Esophagus muscularis mucosa (tissue), 4 donors: ENCODE data around the gene KRT77. TPM values are rescaled to one million over a fixed set of nuclear protein-coding genes. Genes with fewer than 3 reads are reported as not detected.

ENCODE experiments used
- DNase-seq: peaks from one replicate; pipeline ENCODE4 v3.0.0-alpha.2; 2017; ENCODE audit errors: extremely low spot score
- H3K27ac ChIP-seq, 4 donors: fragments of 200-600 bp; sonication (generic); replicated peaks in 1 of 4; 1 replicate in 3 of 4; 2 replicates in 1 of 4; pipeline ENCODE4 v1.5.1; 2016 to 2019; ENCODE audit warnings: mild to moderate bottlenecking in 1 of 4
- H3K27me3 ChIP-seq, 4 donors: fragments of 200-600 bp; sonication (generic); one replicate each; pipeline versions ENCODE4 v1.5.1 to v1.6.0; 2016 to 2019
- H3K36me3 ChIP-seq, 4 donors: fragments of 200-600 bp; sonication (generic); one replicate each; pipeline ENCODE4 v1.5.1; 2016 to 2019
- H3K4me1 ChIP-seq, 4 donors: fragments of 200-600 bp; sonication (generic); one replicate each; pipeline ENCODE4 v1.5.1; 2016 to 2019
- H3K4me3 ChIP-seq, 4 donors: fragments of 200-600 bp; sonication (generic); 1 replicate in 2 of 4; 2 replicates in 2 of 4; pipeline ENCODE4 v1.5.1; 2016 to 2019; ENCODE audit warnings: mild to moderate bottlenecking in 4 of 4, moderate library complexity in 1 of 4
- H3K9me3 ChIP-seq, 4 donors: fragments of 200-600 bp; sonication (generic); 1 replicate in 3 of 4; 2 replicates in 1 of 4; pipeline ENCODE4 v1.5.1; 2016 to 2019
- EP300 ChIP-seq: sonication (generic); formaldehyde crosslinking; IDR thresholded peaks from one replicate; pipeline ENCODE4 v1.6.1; 2017; ENCODE audit warnings: antibody characterized with exemption
- POLR2A ChIP-seq: fragments of 450-650 bp; IDR thresholded peaks from one replicate; pipeline ENCODE4 v1.6.1; 2017; ENCODE audit warnings: antibody characterized with exemption, moderate library complexity, mild to moderate bottlenecking, low read depth
- POLR2AphosphoS5 ChIP-seq, 2 donors: sonication (generic); formaldehyde crosslinking; IDR thresholded peaks; one replicate each; pipeline ENCODE4 v1.6.1; 2017; ENCODE audit warnings: antibody characterized with exemption in 2 of 2
- WGBS: methylation state at CpG from one replicate; pipeline ENCODE4 v1.1.5; 2018; 5-methylcytosine and 5-hydroxymethylcytosine counted together
- intact Hi-C: fragments of 100-400 bp; cut with DNase I; formaldehyde crosslinking; loops from one replicate; pipeline ENCODE4 v1.15.1; 2023
- total RNA-seq, 4 donors: library from RNA; depleted of rRNA; stranded (reverse); fragments of >200 nt; gene quantifications; one replicate each; pipeline versions ENCODE4 v1.1.0 to v1.2.1, GENCODE V29; 2016
- TF ChIP-seq, protein P1 (sequence below), 3 experiments: fragments of 200-600 bp in 2 of 3; fragments of 450-650 bp in 1 of 3; sonication (generic) in 2 of 3; IDR thresholded peaks; one replicate each; pipeline ENCODE4 v1.5.1; 2017 to 2019; ENCODE audit warnings: antibody characterized with exemption in 3 of 3, mild to moderate bottlenecking in 2 of 3, moderate library complexity in 1 of 3

Gene KRT77
- total RNA-seq, 4 donors from 2014 or later: not detected

DNA sequence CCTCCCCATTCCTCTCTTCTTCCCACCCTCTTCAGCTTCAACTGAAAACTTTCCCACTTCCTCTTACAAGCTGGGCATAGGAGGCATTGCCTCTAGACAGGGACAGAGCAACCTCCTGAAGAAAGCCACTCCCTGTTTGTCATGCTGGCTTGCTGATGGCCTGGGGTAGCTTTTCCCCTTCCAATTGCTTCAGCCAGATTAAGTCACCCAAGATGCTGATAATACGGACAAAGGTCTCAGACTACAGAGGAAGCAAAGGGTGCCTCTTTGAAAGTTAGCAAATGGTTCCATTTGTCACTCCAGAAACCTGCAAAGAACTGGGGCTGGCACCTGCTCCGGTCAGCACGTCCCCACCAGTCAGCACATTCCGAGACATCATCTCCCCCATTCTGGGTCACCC, 57.3 kb downstream of the KRT77 start:
- Histone ChIP-seq H3K36me3 (no peaks in the 10 kb centered on the region), H3K4me1 (no peaks in the 10 kb centered on the region), H3K9me3 (no peaks in the 10 kb centered on the region), H3K27me3 (peaks cover 0 to 15% (median 0%) of the 10 kb centered on the region in 4 donors), H3K4me3 (no peak overlapping the region), H3K27ac (no peak overlapping the region)
- DNase-seq: peak; percentile 57
- intact Hi-C loops: no loop called here
- TF ChIP-seq POLR2AphosphoS5 (IDR thresholded peaks at IDR 0.05) (no peak), POLR2A (no peak), EP300 (no peak)
- TF ChIP-seq, protein P1, sequence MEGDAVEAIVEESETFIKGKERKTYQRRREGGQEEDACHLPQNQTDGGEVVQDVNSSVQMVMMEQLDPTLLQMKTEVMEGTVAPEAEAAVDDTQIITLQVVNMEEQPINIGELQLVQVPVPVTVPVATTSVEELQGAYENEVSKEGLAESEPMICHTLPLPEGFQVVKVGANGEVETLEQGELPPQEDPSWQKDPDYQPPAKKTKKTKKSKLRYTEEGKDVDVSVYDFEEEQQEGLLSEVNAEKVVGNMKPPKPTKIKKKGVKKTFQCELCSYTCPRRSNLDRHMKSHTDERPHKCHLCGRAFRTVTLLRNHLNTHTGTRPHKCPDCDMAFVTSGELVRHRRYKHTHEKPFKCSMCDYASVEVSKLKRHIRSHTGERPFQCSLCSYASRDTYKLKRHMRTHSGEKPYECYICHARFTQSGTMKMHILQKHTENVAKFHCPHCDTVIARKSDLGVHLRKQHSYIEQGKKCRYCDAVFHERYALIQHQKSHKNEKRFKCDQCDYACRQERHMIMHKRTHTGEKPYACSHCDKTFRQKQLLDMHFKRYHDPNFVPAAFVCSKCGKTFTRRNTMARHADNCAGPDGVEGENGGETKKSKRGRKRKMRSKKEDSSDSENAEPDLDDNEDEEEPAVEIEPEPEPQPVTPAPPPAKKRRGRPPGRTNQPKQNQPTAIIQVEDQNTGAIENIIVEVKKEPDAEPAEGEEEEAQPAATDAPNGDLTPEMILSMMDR (IDR thresholded peaks at IDR 0.05): no peak
- 74% methylated on average over 4 of the region's 4 CpGs for WGBS

DNA sequence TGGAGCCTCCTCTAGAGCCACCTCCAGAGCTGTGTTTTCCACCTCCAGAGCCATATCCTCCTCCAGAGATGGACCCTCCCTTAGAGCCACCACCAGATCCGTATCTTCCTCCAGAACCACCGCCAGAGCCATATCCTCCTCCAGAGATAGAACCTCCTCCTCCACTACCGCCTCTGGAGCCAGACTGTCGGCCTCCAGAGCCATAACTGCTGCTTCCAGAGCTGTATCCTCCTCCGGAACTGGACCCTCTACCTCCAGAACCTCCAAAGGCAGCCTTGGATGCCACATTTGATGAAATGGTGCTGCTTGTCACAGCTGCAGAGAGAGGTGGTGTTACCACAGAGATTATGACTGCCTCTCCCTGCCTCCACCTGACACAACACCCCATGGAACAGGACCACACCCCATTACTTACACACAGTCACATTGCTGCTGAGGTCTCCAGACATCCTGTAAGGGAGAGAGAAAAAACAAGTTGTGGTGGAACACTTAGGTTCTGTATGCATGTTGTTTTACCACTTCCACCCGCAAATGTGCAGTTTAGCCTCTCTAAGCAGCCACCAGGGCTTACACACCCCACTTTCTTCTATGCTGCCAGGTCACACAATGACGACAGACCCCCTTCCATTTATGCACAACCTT, 58.1 kb downstream of the KRT77 start:
- Histone ChIP-seq H3K9me3 (no peaks in the 10 kb centered on the region), H3K36me3 (no peaks in the 10 kb centered on the region), H3K27me3 (peaks cover 0 to 15% (median 0%) of the 10 kb centered on the region in 4 donors), H3K4me3 (no peak overlapping the region), H3K27ac (no peak overlapping the region), H3K4me1 (no peaks in the 10 kb centered on the region)
- no peak for TF ChIP-seq POLR2A
- TF ChIP-seq POLR2AphosphoS5 (IDR thresholded peaks at IDR 0.05): no peak
- TF ChIP-seq, protein P1 (IDR thresholded peaks at IDR 0.05): no peak
- no peak for TF ChIP-seq EP300
- WGBS: 85% methylated on average over 6 of the region's 7 CpGs
- intact Hi-C loops: no loop called here
- peak; percentile 77 for DNase-seq

DNA sequence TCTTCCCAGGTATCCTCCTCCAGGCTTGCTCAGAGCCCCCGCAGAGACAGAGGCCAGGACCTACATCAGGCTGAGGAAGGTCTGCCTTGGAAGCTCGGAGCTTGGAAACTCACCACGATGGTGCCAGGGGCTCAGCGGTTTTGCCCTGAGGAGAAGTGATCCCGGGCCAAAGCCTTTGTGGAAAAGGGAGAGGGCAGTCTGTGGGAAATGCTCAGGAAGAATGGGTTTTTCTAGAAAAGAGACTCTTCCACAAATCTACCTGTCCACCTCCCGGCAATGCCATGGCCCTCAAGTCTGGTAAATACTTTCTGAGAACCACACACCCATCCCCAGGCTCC, 59.3 kb downstream of the KRT77 start:
- Histone ChIP-seq H3K4me1 (no peaks in the 10 kb centered on the region), H3K9me3 (no peaks in the 10 kb centered on the region), H3K4me3 (no peak overlapping the region), H3K27ac (no peak overlapping the region), H3K36me3 (no peaks in the 10 kb centered on the region), H3K27me3 (peaks cover 0 to 15% (median 0%) of the 10 kb centered on the region in 4 donors)
- DNase-seq: peak; percentile 42
- TF ChIP-seq EP300 (no peak), POLR2AphosphoS5 (IDR thresholded peaks at IDR 0.05) (no peak), POLR2A (no peak)
- TF ChIP-seq, protein P1 (IDR thresholded peaks at IDR 0.05): no peak
- 83% methylated on average over 6 of the region's 6 CpGs for WGBS
- intact Hi-C loops: no loop called here

DNA sequence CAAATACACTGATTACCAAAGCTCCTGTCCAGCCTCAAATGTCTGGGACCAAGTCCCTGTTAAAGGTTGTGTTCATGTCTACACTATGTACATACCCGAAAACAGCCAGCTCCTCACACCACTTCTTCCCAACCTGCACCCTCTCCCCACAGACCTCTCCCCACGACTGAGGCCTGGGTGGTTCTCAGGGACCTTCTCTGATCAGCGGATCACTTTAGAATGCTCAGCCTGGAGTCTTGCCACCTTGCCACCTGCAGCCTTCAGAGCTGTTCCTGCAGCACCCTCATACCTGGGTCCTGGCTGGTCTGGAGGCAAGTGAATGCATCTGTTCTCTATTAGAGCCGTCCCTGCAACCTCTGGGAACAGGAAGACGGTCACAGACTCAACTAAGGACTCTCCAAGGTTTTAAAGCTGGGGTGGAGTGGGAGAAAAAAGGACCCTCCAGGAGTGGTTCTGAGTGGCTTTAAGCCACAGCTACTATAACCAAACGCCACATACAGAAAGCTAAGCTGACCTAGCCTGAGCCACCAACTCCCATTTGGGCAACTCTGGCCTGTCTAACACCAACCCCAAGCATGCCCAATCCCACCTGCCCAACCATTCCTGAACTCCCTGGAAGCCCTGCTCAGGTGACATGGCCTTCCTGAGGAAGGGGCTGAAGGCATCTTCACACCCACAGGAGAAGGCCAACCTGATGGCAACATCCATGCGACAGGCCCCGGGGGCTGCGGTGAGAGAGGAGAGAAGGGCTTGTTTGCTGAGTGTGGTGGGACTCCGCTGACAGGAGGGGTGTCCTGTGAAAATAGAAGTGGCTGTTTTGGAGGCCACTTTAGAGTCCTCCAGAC, 59.9 kb downstream of the KRT77 start:
- no peak for TF ChIP-seq EP300
- TF ChIP-seq, protein P1 (IDR thresholded peaks at IDR 0.05): no peak
- no peak for TF ChIP-seq POLR2A
- TF ChIP-seq POLR2AphosphoS5 (IDR thresholded peaks at IDR 0.05): no peak
- DNase-seq: peak; percentile 60
- Histone ChIP-seq H3K36me3 (no peaks in the 10 kb centered on the region), H3K27me3 (peaks cover 0 to 15% (median 0%) of the 10 kb centered on the region in 4 donors), H3K27ac (no peak overlapping the region), H3K4me3 (no peak overlapping the region), H3K9me3 (no peaks in the 10 kb centered on the region), H3K4me1 (no peaks in the 10 kb centered on the region)
- 89% methylated on average over 10 of the region's 10 CpGs for WGBS
- intact Hi-C loops: no loop called here
